Activated naive CD8-positive, alpha-beta T cell treated with anti-CD3 and anti-CD28 coated beads, Interleukin-2, amount 50 U/mL, for 24 hours (primary cell): ENCODE measurements around the gene OR2T35.
"Not testable (repeated sequence)": the region's sequence is repeated elsewhere in the genome, so short reads cannot be mapped to it uniquely, and the experiment has no call there.

Experiments used
- ATAC-seq: fragments of 150-1000 bp; cut with Tn5 transposase; one replicate; pipeline ENCODE4 v1.10.0; 2021
- DNase-seq: peaks from one replicate; pipeline ENCODE4 v3.0.0; 2021
- H3K27ac Mint-ChIP-seq: one replicate; pipeline ENCODE4 v1.8.0; 2021; ENCODE audit warnings: mild to moderate bottlenecking, mixed read lengths
- H3K27me3 Mint-ChIP-seq: one replicate; pipeline ENCODE4 v1.8.0; 2021; ENCODE audit warnings: mixed read lengths
- H3K36me3 Mint-ChIP-seq: one replicate; pipeline ENCODE4 v1.8.0; 2021; ENCODE audit warnings: low read depth, mixed read lengths
- H3K4me1 Mint-ChIP-seq: one replicate; pipeline ENCODE4 v1.8.0; 2021; ENCODE audit warnings: mixed read lengths
- H3K4me3 Mint-ChIP-seq: one replicate; pipeline ENCODE4 v1.8.0; 2021; ENCODE audit warnings: mild to moderate bottlenecking, moderate library complexity, mixed read lengths
- H3K9me3 Mint-ChIP-seq: one replicate; pipeline ENCODE4 v1.8.0; 2021; ENCODE audit warnings: mixed read lengths

Gene OR2T35

GRCh38 chr1:248645178-248645577 lies at the start of gene OR2T35:
Gene OR2T35, minus strand, starts transcription at chr1:248645278. Its CDS starts 6,020 bp downstream, at chr1:248639258.
- not testable (repeated sequence) for H3K4me1 Mint-ChIP-seq, ATAC-seq, H3K36me3 Mint-ChIP-seq, H3K27me3 Mint-ChIP-seq, H3K27ac Mint-ChIP-seq, H3K9me3 Mint-ChIP-seq, H3K4me3 Mint-ChIP-seq, DNase-seq

- Mint-ChIP-seq H3K4me1 (no peaks in the 10 kb centered on the region), H3K27me3 (no peaks in the 10 kb centered on the region), H3K36me3 (no peaks in the 10 kb centered on the region), H3K27ac (no peak overlapping the region), H3K9me3 (no peaks in the 10 kb centered on the region), H3K4me3 (no peak overlapping the region)
- DNase-seq (no peak), ATAC-seq (no peak)
These were observed 46.6 kb upstream of the OR2T35 start for GRCh38 chr1:248691567-248692155.

GRCh38 chr1:248688527-248689298 lies 43.6 kb upstream of the OR2T35 start:
- ATAC-seq: no peak

GRCh38 chr1:248686815-248687214 lies 41.7 kb upstream of the OR2T35 start:
- Mint-ChIP-seq H3K4me1 (no peaks in the 10 kb centered on the region), H3K27ac (no peak overlapping the region), H3K9me3 (no peaks in the 10 kb centered on the region), H3K36me3 (no peaks in the 10 kb centered on the region), H3K27me3 (peaks cover 7% of the 10 kb centered on the region), H3K4me3 (no peak overlapping the region)
- DNase-seq: peak; percentile 9
- peak; percentile 59 for ATAC-seq

More at GRCh38 chr1:248688527-248689298, 43.6 kb upstream of the OR2T35 start:
- Mint-ChIP-seq H3K4me3 (no peak overlapping the region), H3K9me3 (no peaks in the 10 kb centered on the region), H3K27me3 (peaks cover 5% of the 10 kb centered on the region), H3K27ac (no peak overlapping the region), H3K4me1 (no peaks in the 10 kb centered on the region), H3K36me3 (no peaks in the 10 kb centered on the region)
- DNase-seq: no peak

GRCh38 chr1:248681651-248682050 lies 36.6 kb upstream of the OR2T35 start:
- ATAC-seq: no peak

GRCh38 chr1:248670003-248670402 lies 24.9 kb upstream of the OR2T35 start:
- Mint-ChIP-seq H3K27me3 (no peaks in the 10 kb centered on the region), H3K4me3 (no peak overlapping the region), H3K36me3 (peaks cover 3% of the 10 kb centered on the region), H3K27ac (no peak overlapping the region), H3K4me1 (no peaks in the 10 kb centered on the region), H3K9me3 (peaks cover 10% of the 10 kb centered on the region)
- no peak for DNase-seq
- ATAC-seq: no peak

More at GRCh38 chr1:248681651-248682050, 36.6 kb upstream of the OR2T35 start:
- Mint-ChIP-seq H3K4me1 (no peaks in the 10 kb centered on the region), H3K9me3 (no peaks in the 10 kb centered on the region), H3K27me3 (peaks cover 16% of the 10 kb centered on the region), H3K4me3 (no peak overlapping the region), H3K27ac (no peak overlapping the region), H3K36me3 (no peaks in the 10 kb centered on the region)
- DNase-seq: no peak

GRCh38 chr1:248663453-248664328 lies 18.6 kb upstream of the OR2T35 start:
- peak overlapping the region; percentile 43 for H3K27ac Mint-ChIP-seq
- not testable (repeated sequence) for DNase-seq, ATAC-seq, H3K4me3 Mint-ChIP-seq, H3K9me3 Mint-ChIP-seq, H3K36me3 Mint-ChIP-seq, H3K27me3 Mint-ChIP-seq, H3K4me1 Mint-ChIP-seq

- not testable (repeated sequence) for H3K27ac Mint-ChIP-seq, H3K9me3 Mint-ChIP-seq
These were observed 11.7 kb upstream of the OR2T35 start for GRCh38 chr1:248656797-248657196.

GRCh38 chr1:248655354-248655753 lies 10.3 kb upstream of the OR2T35 start, which contains the start of gene OR2T27:
Gene OR2T27, minus strand, starts transcription at chr1:248655528. Its CDS starts 4,644 bp downstream, at chr1:248650884.
- H3K4me1 Mint-ChIP-seq, ATAC-seq, H3K4me3 Mint-ChIP-seq, DNase-seq, H3K9me3 Mint-ChIP-seq, H3K27ac Mint-ChIP-seq, H3K36me3 Mint-ChIP-seq, H3K27me3 Mint-ChIP-seq: not testable (repeated sequence)

More at GRCh38 chr1:248656797-248657196, 11.7 kb upstream of the OR2T35 start:
- ATAC-seq, H3K4me3 Mint-ChIP-seq, DNase-seq, H3K27me3 Mint-ChIP-seq, H3K36me3 Mint-ChIP-seq, H3K4me1 Mint-ChIP-seq: not testable (repeated sequence)

- not testable (repeated sequence) for H3K4me1 Mint-ChIP-seq, H3K9me3 Mint-ChIP-seq, H3K27ac Mint-ChIP-seq, H3K27me3 Mint-ChIP-seq, ATAC-seq, DNase-seq, H3K4me3 Mint-ChIP-seq, H3K36me3 Mint-ChIP-seq
These were observed 3.9 kb upstream of the OR2T35 start for GRCh38 chr1:248648770-248649536.

- DNase-seq, H3K36me3 Mint-ChIP-seq, H3K4me3 Mint-ChIP-seq, H3K9me3 Mint-ChIP-seq, H3K27me3 Mint-ChIP-seq, H3K27ac Mint-ChIP-seq, H3K4me1 Mint-ChIP-seq: not testable (repeated sequence)
- peak; percentile 24 for ATAC-seq
These were observed 2.0 kb downstream of the OR2T35 start for GRCh38 chr1:248642971-248643651.

- H3K36me3 Mint-ChIP-seq, H3K27me3 Mint-ChIP-seq: not testable (repeated sequence)
These were observed 3.5 kb downstream of the OR2T35 start for GRCh38 chr1:248641583-248641982.

GRCh38 chr1:248640906-248641305 lies 4.2 kb downstream of the OR2T35 start:
- not testable (repeated sequence) for H3K4me1 Mint-ChIP-seq, H3K9me3 Mint-ChIP-seq, H3K27me3 Mint-ChIP-seq, DNase-seq, H3K36me3 Mint-ChIP-seq, H3K4me3 Mint-ChIP-seq, ATAC-seq, H3K27ac Mint-ChIP-seq

More at GRCh38 chr1:248641583-248641982, 3.5 kb downstream of the OR2T35 start:
- not testable (repeated sequence) for DNase-seq, H3K27ac Mint-ChIP-seq, ATAC-seq, H3K4me3 Mint-ChIP-seq, H3K4me1 Mint-ChIP-seq, H3K9me3 Mint-ChIP-seq
